Suprapubic skin (tissue), 4 donors: Measurements from ENCODE around the gene ZNF621.
"Not testable (repeated sequence)": the region's sequence is repeated elsewhere in the genome, so short reads cannot be mapped to it uniquely, and the experiment has no call there.

Experiments used
- EP300 ChIP-seq: sonication (generic); formaldehyde crosslinking; IDR thresholded peaks from one replicate; pipeline ENCODE4 v1.6.1; 2017; ENCODE audit warnings: antibody characterized with exemption
- POLR2A ChIP-seq, 2 donors: fragments of 450-650 bp; IDR thresholded peaks; one replicate each; pipeline ENCODE4 v1.6.1; 2017; ENCODE audit warnings: antibody characterized with exemption in 2 of 2, mild to moderate bottlenecking in 2 of 2, moderate library complexity in 2 of 2
- POLR2AphosphoS5 ChIP-seq, 3 donors: sonication (generic); formaldehyde crosslinking; IDR thresholded peaks; one replicate each; pipeline ENCODE4 v1.6.1; 2017; ENCODE audit warnings: antibody characterized with exemption in 3 of 3
- TF ChIP-seq, protein P1 (sequence below), 2 donors: fragments of 200-600 bp in 1 of 2; fragments of 450-650 bp in 1 of 2; sonication (generic) in 1 of 2; IDR thresholded peaks; one replicate each; pipeline ENCODE4 v1.5.1; 2016 to 2019; ENCODE audit warnings: antibody characterized with exemption in 2 of 2, mild to moderate bottlenecking in 1 of 2, moderate library complexity in 1 of 2

- TF ChIP-seq EP300; POLR2AphosphoS5 (IDR thresholded peaks at IDR 0.05); POLR2A (IDR thresholded peaks at IDR 0.05): not testable (repeated sequence)
- TF ChIP-seq, protein P1, sequence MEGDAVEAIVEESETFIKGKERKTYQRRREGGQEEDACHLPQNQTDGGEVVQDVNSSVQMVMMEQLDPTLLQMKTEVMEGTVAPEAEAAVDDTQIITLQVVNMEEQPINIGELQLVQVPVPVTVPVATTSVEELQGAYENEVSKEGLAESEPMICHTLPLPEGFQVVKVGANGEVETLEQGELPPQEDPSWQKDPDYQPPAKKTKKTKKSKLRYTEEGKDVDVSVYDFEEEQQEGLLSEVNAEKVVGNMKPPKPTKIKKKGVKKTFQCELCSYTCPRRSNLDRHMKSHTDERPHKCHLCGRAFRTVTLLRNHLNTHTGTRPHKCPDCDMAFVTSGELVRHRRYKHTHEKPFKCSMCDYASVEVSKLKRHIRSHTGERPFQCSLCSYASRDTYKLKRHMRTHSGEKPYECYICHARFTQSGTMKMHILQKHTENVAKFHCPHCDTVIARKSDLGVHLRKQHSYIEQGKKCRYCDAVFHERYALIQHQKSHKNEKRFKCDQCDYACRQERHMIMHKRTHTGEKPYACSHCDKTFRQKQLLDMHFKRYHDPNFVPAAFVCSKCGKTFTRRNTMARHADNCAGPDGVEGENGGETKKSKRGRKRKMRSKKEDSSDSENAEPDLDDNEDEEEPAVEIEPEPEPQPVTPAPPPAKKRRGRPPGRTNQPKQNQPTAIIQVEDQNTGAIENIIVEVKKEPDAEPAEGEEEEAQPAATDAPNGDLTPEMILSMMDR (IDR thresholded peaks at IDR 0.05): not testable (repeated sequence)
Observed at GRCh38 chr3:40562482-40562881, 37.7 kb downstream of the ZNF621 start.
